ENCODE data around the gene KCTD11. TPM values are rescaled to one million over a fixed set of nuclear protein-coding genes. Genes with fewer than 3 reads are reported as not detected.

KCTD11 gene
- total RNA-seq, 2 experiments from 2014 or later = 6.0 to 8.6 TPM

GRCh38 chr17:7379134-7379533 is 27.2 kb downstream of the KCTD11 start:
- no peak for DNase-seq (ENCODE audit: low spot score)
- no peaks in the 10 kb centered on the region for H3K9me2 ChIP-seq (ENCODE audit: insufficient read depth, low read length)
- no peaks in the 10 kb centered on the region for H4K20me1 ChIP-seq (ENCODE audit: insufficient read depth, low read length)
- no peak overlapping the region for H3K4me3 ChIP-seq (ENCODE audit: low read depth, low read length, poor library complexity, severe bottlenecking)
- TF ChIP-seq EZH2phosphoT487 (IDR thresholded peaks at IDR 0.05; ENCODE audit: borderline replicate concordance, low read depth, low read length) (no peak), CTCF (conservative IDR thresholded peaks at IDR 0.05; ENCODE audit: low read length) (no peak)
- CTCF ChIA-PET (ENCODE audit: unreplicated experiment) = no interaction called here
- H3K27ac ChIP-seq (ENCODE audit: low read depth, low read length, poor library complexity, severe bottlenecking) = no peak overlapping the region
- peaks cover 4% of the 10 kb centered on the region for H3K4me1 ChIP-seq (ENCODE audit: insufficient read depth, low read length, poor library complexity, severe bottlenecking)
- H3K4me2 ChIP-seq (ENCODE audit: low read length) = no peak overlapping the region
- BruUV-seq (replicated peaks) = no TSS peak
- no peaks in the 10 kb centered on the region for H3K79me2 ChIP-seq (ENCODE audit: insufficient read depth, low read depth, low read length)
- intact Hi-C loops (cut with micrococcal nuclease; ENCODE audit: unreplicated experiment) = no loop called here
- 0 out of 2 replicates have a peak, but pooled peaks cover 6% of the 10 kb centered on the region for H3K9me3 ChIP-seq (ENCODE audit: low read length)
- no peaks in the 10 kb centered on the region for H3K36me3 ChIP-seq (ENCODE audit: insufficient read depth, low read length)
- no peak overlapping the region for H2AFZ ChIP-seq (ENCODE audit: low read length)
- POLR2A ChIA-PET = no interaction called here

- Histone ChIP-seq H3K27ac (ENCODE audit: low read depth, low read length, poor library complexity, severe bottlenecking) (no peak overlapping the region), H3K4me1 (ENCODE audit: insufficient read depth, low read length, poor library complexity, severe bottlenecking) (peaks cover 11% of the 10 kb centered on the region), H3K9me3 (ENCODE audit: low read length) (0 out of 2 replicates have a peak, but pooled peaks cover 6% of the 10 kb centered on the region), H3K36me3 (ENCODE audit: insufficient read depth, low read length) (no peaks in the 10 kb centered on the region), H2AFZ (ENCODE audit: low read length) (no peak overlapping the region), H3K79me2 (ENCODE audit: insufficient read depth, low read depth, low read length) (no peaks in the 10 kb centered on the region), H4K20me1 (ENCODE audit: insufficient read depth, low read length) (no peaks in the 10 kb centered on the region), H3K9me2 (ENCODE audit: insufficient read depth, low read length) (no peaks in the 10 kb centered on the region), H3K4me3 (ENCODE audit: low read depth, low read length, poor library complexity, severe bottlenecking) (no peak overlapping the region), H3K4me2 (ENCODE audit: low read length) (no peak overlapping the region)
- BruUV-seq (replicated peaks) = no TSS peak
- DNase-seq (ENCODE audit: low spot score) = no peak
- intact Hi-C loops (cut with micrococcal nuclease; ENCODE audit: unreplicated experiment) = no loop called here
- CTCF ChIA-PET (ENCODE audit: unreplicated experiment) = no interaction called here
- POLR2A ChIA-PET = no interaction called here
- no peak for TF ChIP-seq EZH2phosphoT487 (IDR thresholded peaks at IDR 0.05; ENCODE audit: borderline replicate concordance, low read depth, low read length)
- TF ChIP-seq CTCF (conservative IDR thresholded peaks at IDR 0.05; ENCODE audit: low read length) = no peak
These were observed 28.4 kb downstream of the KCTD11 start for GRCh38 chr17:7380321-7380720.

GRCh38 chr17:7380855-7381683 is 29.1 kb downstream of the KCTD11 start, which contains the start of gene TNK1:
Gene TNK1 (plus strand): TSS chr17:7381089. CDS start chr17:7382927, 1,838 bp downstream.
- BruUV-seq (replicated peaks) = no TSS peak
- H2AFZ ChIP-seq (ENCODE audit: low read length) = no peak within 1 kb of the TSS

More at GRCh38 chr17:7380855-7381683, 29.1 kb downstream of the KCTD11 start, which contains the start of gene TNK1:
- Histone ChIP-seq H4K20me1 (ENCODE audit: insufficient read depth, low read length) (no peaks in the 10 kb centered on the region), H3K4me3 (ENCODE audit: low read depth, low read length, poor library complexity, severe bottlenecking) (no peak within 1 kb of the TSS), H3K4me2 (ENCODE audit: low read length) (no peak within 1 kb of the TSS), H3K9me2 (ENCODE audit: insufficient read depth, low read length) (no peaks in the 10 kb centered on the region), H3K27ac (ENCODE audit: low read depth, low read length, poor library complexity, severe bottlenecking) (no peak within 1 kb of the TSS), H3K4me1 (ENCODE audit: insufficient read depth, low read length, poor library complexity, severe bottlenecking) (peaks cover 11% of the 10 kb centered on the region), H3K79me2 (ENCODE audit: insufficient read depth, low read depth, low read length) (no peaks in the 10 kb centered on the region), H3K9me3 (ENCODE audit: low read length) (0 out of 2 replicates have a peak, but pooled peaks cover 6% of the 10 kb centered on the region), H3K36me3 (ENCODE audit: insufficient read depth, low read length) (no peaks in the 10 kb centered on the region)
- DNase-seq (ENCODE audit: low spot score) = no peak
- TF ChIP-seq EZH2phosphoT487 (IDR thresholded peaks at IDR 0.05; ENCODE audit: borderline replicate concordance, low read depth, low read length) = no peak
- no peak for TF ChIP-seq CTCF (conservative IDR thresholded peaks at IDR 0.05; ENCODE audit: low read length)
- CTCF ChIA-PET (ENCODE audit: unreplicated experiment) = no interaction called here
- POLR2A ChIA-PET = no interaction called here
- intact Hi-C loops (cut with micrococcal nuclease; ENCODE audit: unreplicated experiment) = no loop called here
